ENCODE data around the gene PARP9. TPM values are rescaled to one million over a fixed set of nuclear protein-coding genes. Genes with fewer than 3 reads are reported as not detected.
A peak's percentile ranks its signal among the peaks of the same experiment; 100 is the strongest.

Gene PARP9
- total RNA-seq, 5 donors from 2014 or later (not counting 1 experiment from before 2014, with no cell fraction given): 20.2 to 43.0 (median 24.3) TPM

- peaks cover 22 to 51% (median 24%) of the 10 kb centered on the region in 3 donors for H3K4me1 Mint-ChIP-seq
- no peaks in the 10 kb centered on the region for H3K27me3 Mint-ChIP-seq
- no peak overlapping the region for H3K4me3 Mint-ChIP-seq
- no peaks in the 10 kb centered on the region for H3K9me3 ChIP-seq
- no peak for ATAC-seq (replicated peaks in 1 of 4)
- no peak overlapping the region for H3K27ac ChIP-seq (ENCODE audit: low read length)
- no peak for DNase-seq
- peaks cover 50% of the 10 kb centered on the region for H3K36me3 Mint-ChIP-seq
- WGBS (ENCODE audit: insufficient coverage): no CpG with 5 or more reads among the region's 2 CpGs
- no peak overlapping the region for H3K4me3 ChIP-seq (ENCODE audit: control insufficient read depth in 1 of 2, extremely low read depth in 1 of 2, low read length in 1 of 2)
- peaks cover 0 to 4% of the 10 kb centered on the region in 2 donors for H3K36me3 ChIP-seq (ENCODE audit: control insufficient read depth in 2 of 2, extremely low read depth in 1 of 2, insufficient read depth in 1 of 2, low read length in 1 of 2)
- ChIA-PET POLR2A (no interaction called here), CTCF (interaction anchor here in 1 of 2 donors (0.6 kb wide), 2 partner anchors 37 to 306 kb away, joined by 3 read pairs; no protein-coding TSS in a partner anchor)
- no peaks in the 10 kb centered on the region for H3K27me3 ChIP-seq (replicated peaks in 1 of 2; ENCODE audit: control insufficient read depth in 2 of 2, extremely low read depth in 1 of 2, insufficient read depth in 2 of 2, low read length in 1 of 2)
- H3K27ac Mint-ChIP-seq: no peak overlapping the region
- peaks cover 3 to 7% (median 3%) of the 10 kb centered on the region in 3 donors for H3K9me3 Mint-ChIP-seq
- H3K4me1 ChIP-seq (ENCODE audit: control insufficient read depth in 1 of 2, extremely low read depth in 1 of 2, insufficient read depth in 2 of 2, low read length in 2 of 2): no peaks in the 10 kb centered on the region
Observed at GRCh38 chr3:122587572-122587971, 23.5 kb upstream of the PARP9 start.

- Mint-ChIP-seq H3K4me1 (peaks cover 22 to 50% (median 24%) of the 10 kb centered on the region in 3 donors), H3K4me3 (no peak overlapping the region), H3K36me3 (peaks cover 52% of the 10 kb centered on the region)
Observed at GRCh38 chr3:122586773-122587485, 22.8 kb upstream of the PARP9 start.

GRCh38 chr3:122586098-122586497 is 22.0 kb upstream of the PARP9 start:
- Mint-ChIP-seq H3K9me3 (peaks cover 7 to 16% (median 10%) of the 10 kb centered on the region in 3 donors), H3K27me3 (no peaks in the 10 kb centered on the region), H3K4me1 (peaks cover 22 to 56% (median 29%) of the 10 kb centered on the region in 3 donors), H3K36me3 (peaks cover 53% of the 10 kb centered on the region), H3K4me3 (no peak overlapping the region), H3K27ac (peak overlapping the region in 1 of 2 donors; percentile 58)
- Histone ChIP-seq H3K4me3 (ENCODE audit: control insufficient read depth in 1 of 2, extremely low read depth in 1 of 2, low read length in 1 of 2) (no peak overlapping the region), H3K4me1 (ENCODE audit: control insufficient read depth in 1 of 2, extremely low read depth in 1 of 2, insufficient read depth in 2 of 2, low read length in 2 of 2) (no peaks in the 10 kb centered on the region), H3K27me3 (replicated peaks in 1 of 2; ENCODE audit: control insufficient read depth in 2 of 2, extremely low read depth in 1 of 2, insufficient read depth in 2 of 2, low read length in 1 of 2) (no peaks in the 10 kb centered on the region), H3K36me3 (ENCODE audit: control insufficient read depth in 2 of 2, extremely low read depth in 1 of 2, insufficient read depth in 1 of 2, low read length in 1 of 2) (peaks cover 0 to 7% of the 10 kb centered on the region in 2 donors), H3K9me3 (no peaks in the 10 kb centered on the region), H3K27ac (ENCODE audit: low read length) (no peak overlapping the region)
- no peak for DNase-seq
- WGBS (ENCODE audit: insufficient coverage): 60% methylated on average over 1 of the region's 1 CpG
- ChIA-PET POLR2A (no interaction called here), CTCF (interaction anchor here in 1 of 2 donors (0.9 kb wide), 1 partner anchor 92 kb away, joined by 3 read pairs; no protein-coding TSS in a partner anchor)
- ATAC-seq (replicated peaks in 1 of 4): no peak

More at GRCh38 chr3:122586773-122587485, 22.8 kb upstream of the PARP9 start:
- Histone ChIP-seq H3K4me1 (ENCODE audit: control insufficient read depth in 1 of 2, extremely low read depth in 1 of 2, insufficient read depth in 2 of 2, low read length in 2 of 2) (no peaks in the 10 kb centered on the region), H3K9me3 (no peaks in the 10 kb centered on the region), H3K27me3 (replicated peaks in 1 of 2; ENCODE audit: control insufficient read depth in 2 of 2, extremely low read depth in 1 of 2, insufficient read depth in 2 of 2, low read length in 1 of 2) (no peaks in the 10 kb centered on the region), H3K36me3 (ENCODE audit: control insufficient read depth in 2 of 2, extremely low read depth in 1 of 2, insufficient read depth in 1 of 2, low read length in 1 of 2) (peaks cover 0 to 7% of the 10 kb centered on the region in 2 donors), H3K4me3 (ENCODE audit: control insufficient read depth in 1 of 2, extremely low read depth in 1 of 2, low read length in 1 of 2) (no peak overlapping the region), H3K27ac (ENCODE audit: low read length) (no peak overlapping the region)
- POLR2A ChIA-PET: no interaction called here
- H3K27me3 Mint-ChIP-seq: no peaks in the 10 kb centered on the region
- CTCF ChIA-PET: no interaction called here
- ATAC-seq (replicated peaks in 1 of 4): no peak
- H3K9me3 Mint-ChIP-seq: peaks cover 3 to 10% (median 9%) of the 10 kb centered on the region in 3 donors
- no peak for DNase-seq
- peak overlapping the region in 1 of 2 donors; percentile 43 for H3K27ac Mint-ChIP-seq

GRCh38 chr3:122582390-122582789 is 18.3 kb upstream of the PARP9 start:
- Mint-ChIP-seq H3K9me3 (peaks cover 7 to 16% (median 10%) of the 10 kb centered on the region in 3 donors), H3K4me3 (no peak overlapping the region), H3K27ac (peak overlapping the region in 1 of 2 donors; percentile 12), H3K4me1 (peaks cover 29 to 65% (median 41%) of the 10 kb centered on the region in 3 donors), H3K27me3 (no peaks in the 10 kb centered on the region), H3K36me3 (peaks cover 46% of the 10 kb centered on the region)
- H3K27ac ChIP-seq (ENCODE audit: low read length): no peak overlapping the region
- WGBS (ENCODE audit: insufficient coverage): no CpG with 5 or more reads among the region's 1 CpG
- POLR2A ChIA-PET: no interaction called here
- ATAC-seq (replicated peaks in 1 of 4) (no peak), DNase-seq (no peak)
- H3K4me1 ChIP-seq (ENCODE audit: control insufficient read depth in 1 of 2, extremely low read depth in 1 of 2, insufficient read depth in 2 of 2, low read length in 2 of 2): peaks cover under 1 to 6% of the 10 kb centered on the region in 2 experiments
- no peaks in the 10 kb centered on the region for H3K9me3 ChIP-seq
- peaks cover 0 to 7% of the 10 kb centered on the region in 2 donors for H3K36me3 ChIP-seq (ENCODE audit: control insufficient read depth in 2 of 2, extremely low read depth in 1 of 2, insufficient read depth in 1 of 2, low read length in 1 of 2)
- H3K27me3 ChIP-seq (replicated peaks in 1 of 2; ENCODE audit: control insufficient read depth in 2 of 2, extremely low read depth in 1 of 2, insufficient read depth in 2 of 2, low read length in 1 of 2): no peaks in the 10 kb centered on the region
- CTCF ChIA-PET: interaction anchor here in 1 of 2 donors (0.7 kb wide), 1 partner anchor 9 kb away, joined by 3 read pairs; no protein-coding TSS in a partner anchor
- H3K4me3 ChIP-seq (ENCODE audit: control insufficient read depth in 1 of 2, extremely low read depth in 1 of 2, low read length in 1 of 2): no peak overlapping the region

- ATAC-seq (replicated peaks in 1 of 4) (no peak), DNase-seq (no peak)
- POLR2A ChIA-PET: interaction anchor here in 1 of 2 donors (0.6 kb wide), 1 partner anchor 63 kb away, joined by 3 read pairs; no protein-coding TSS in a partner anchor
- Mint-ChIP-seq H3K27ac (peak overlapping the region in 1 of 2 donors; percentile 70), H3K4me1 (peaks cover 31 to 66% (median 44%) of the 10 kb centered on the region in 3 donors), H3K36me3 (peaks cover 46% of the 10 kb centered on the region), H3K27me3 (no peaks in the 10 kb centered on the region), H3K9me3 (peaks cover 7 to 16% (median 10%) of the 10 kb centered on the region in 3 donors), H3K4me3 (no peak overlapping the region)
- Histone ChIP-seq H3K36me3 (ENCODE audit: control insufficient read depth in 2 of 2, extremely low read depth in 1 of 2, insufficient read depth in 1 of 2, low read length in 1 of 2) (peaks cover 0 to 7% of the 10 kb centered on the region in 2 donors), H3K4me3 (ENCODE audit: control insufficient read depth in 1 of 2, extremely low read depth in 1 of 2, low read length in 1 of 2) (no peak overlapping the region), H3K27ac (ENCODE audit: low read length) (no peak overlapping the region), H3K27me3 (replicated peaks in 1 of 2; ENCODE audit: control insufficient read depth in 2 of 2, extremely low read depth in 1 of 2, insufficient read depth in 2 of 2, low read length in 1 of 2) (no peaks in the 10 kb centered on the region), H3K9me3 (no peaks in the 10 kb centered on the region), H3K4me1 (ENCODE audit: control insufficient read depth in 1 of 2, extremely low read depth in 1 of 2, insufficient read depth in 2 of 2, low read length in 2 of 2) (peaks cover 8 to 10% of the 10 kb centered on the region in 2 experiments)
- no CpG with 5 or more reads among the region's 2 CpGs for whole genome bisulfite sequencing (ENCODE audit: insufficient coverage)
- CTCF ChIA-PET: interaction anchor here in 1 of 2 donors (0.7 kb wide), 1 partner anchor 19 kb away, joined by 3 read pairs; no protein-coding TSS in a partner anchor
Observed at GRCh38 chr3:122581622-122582021, 17.5 kb upstream of the PARP9 start.

- Mint-ChIP-seq H3K4me1 (peaks cover 33 to 69% (median 40%) of the 10 kb centered on the region in 3 donors), H3K27ac (no peak overlapping the region)
Observed at GRCh38 chr3:122580470-122580869, 16.4 kb upstream of the PARP9 start.

More at GRCh38 chr3:122580470-122580869, 16.4 kb upstream of the PARP9 start:
- DNase-seq (no peak), ATAC-seq (replicated peaks in 1 of 4) (no peak)
- CTCF ChIA-PET: interaction anchor here (0.6 to 2.1 kb wide), 3 partner anchors 16 to 168 kb away, joined by 3 to 8 read pairs (median 3); partner anchors contain the start of genes DTX3L (in 1 of the 2) and PARP9 (in 1 of the 2)
- Mint-ChIP-seq H3K9me3 (peaks cover 7 to 16% (median 10%) of the 10 kb centered on the region in 3 donors), H3K27me3 (no peaks in the 10 kb centered on the region), H3K4me3 (no peak overlapping the region), H3K36me3 (peaks cover 40% of the 10 kb centered on the region)
- no peak overlapping the region for H3K27ac ChIP-seq (ENCODE audit: low read length)
- H3K27me3 ChIP-seq (replicated peaks in 1 of 2; ENCODE audit: control insufficient read depth in 2 of 2, extremely low read depth in 1 of 2, insufficient read depth in 2 of 2, low read length in 1 of 2): no peaks in the 10 kb centered on the region
- H3K4me1 ChIP-seq (ENCODE audit: control insufficient read depth in 1 of 2, extremely low read depth in 1 of 2, insufficient read depth in 2 of 2, low read length in 2 of 2): peaks cover 13 to 15% of the 10 kb centered on the region in 2 experiments
- no peak overlapping the region for H3K4me3 ChIP-seq (ENCODE audit: control insufficient read depth in 1 of 2, extremely low read depth in 1 of 2, low read length in 1 of 2)
- peaks cover 0 to 7% of the 10 kb centered on the region in 2 donors for H3K36me3 ChIP-seq (ENCODE audit: control insufficient read depth in 2 of 2, extremely low read depth in 1 of 2, insufficient read depth in 1 of 2, low read length in 1 of 2)
- POLR2A ChIA-PET: no interaction called here
- WGBS (ENCODE audit: insufficient coverage): no CpG with 5 or more reads among the region's 3 CpGs
- H3K9me3 ChIP-seq: no peaks in the 10 kb centered on the region

All from T-cell (primary cell).